Measurements from ENCODE around the gene ARHGAP10.

Gene ARHGAP10

DNA sequence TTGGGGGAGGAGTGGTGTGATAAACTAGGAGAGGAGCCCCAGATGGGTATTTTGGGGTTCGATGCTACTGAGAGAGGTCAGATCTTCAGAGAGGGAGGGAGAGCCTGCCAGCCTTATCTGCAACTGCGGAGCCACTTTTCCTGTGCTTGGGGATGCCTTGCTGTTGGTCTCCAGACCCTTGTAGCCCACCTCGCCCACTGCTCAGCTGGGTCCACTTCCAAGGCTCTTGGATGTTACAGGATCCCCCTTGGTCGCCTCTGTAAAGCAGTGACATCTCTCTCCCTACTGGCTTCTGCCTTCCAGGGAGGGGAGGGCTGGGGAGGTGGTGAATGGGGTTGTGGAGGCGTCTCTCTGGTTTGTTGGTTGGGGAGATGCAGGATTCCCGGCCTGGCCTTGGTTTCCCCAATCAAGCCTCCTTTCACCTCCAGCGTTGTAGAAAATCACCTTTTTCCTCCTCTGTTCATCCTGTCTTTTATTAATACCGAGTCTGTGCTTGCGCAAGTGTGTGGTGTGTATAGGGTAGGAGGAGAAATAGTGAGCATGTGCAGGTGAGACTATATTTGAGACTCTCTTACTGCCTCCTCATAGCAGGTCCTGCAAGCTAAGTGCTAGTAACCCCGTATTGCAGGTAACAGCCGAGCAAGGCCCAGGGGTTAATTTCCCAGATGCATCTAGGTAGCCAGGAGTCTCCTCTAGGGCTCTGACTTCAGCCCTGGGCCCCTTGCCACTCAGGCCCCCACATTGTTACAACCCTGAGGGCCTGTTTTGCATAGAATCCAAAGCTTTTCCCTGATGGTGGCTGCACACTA is 337.4 kb downstream of the ARHGAP10 start:
- no peaks in the 10 kb centered on the region for H3K9me3 ChIP-seq (ENCODE audit: control insufficient read depth, low read length)
- no peak overlapping the region for H3K27ac ChIP-seq (ENCODE audit: low read length, poor library complexity, severe bottlenecking)
- H4K8ac ChIP-seq (ENCODE audit: low read length), result no peak overlapping the region
- H2BK5ac ChIP-seq (ENCODE audit: low read depth, low read length, poor library complexity, severe bottlenecking), result no peak overlapping the region
- no peak overlapping the region for H2BK12ac ChIP-seq (ENCODE audit: low read length in 2 of 2)
- H2AK5ac ChIP-seq (ENCODE audit: low read length, severe bottlenecking), result no peak overlapping the region
- no peak overlapping the region for H3K9ac ChIP-seq (ENCODE audit: low read length)
- H3K79me1 ChIP-seq (replicated peaks; ENCODE audit: low read length, poor library complexity, severe bottlenecking), result peaks cover 41% of the 10 kb centered on the region
- no peak overlapping the region for H3K14ac ChIP-seq (ENCODE audit: low read length in 2 of 2)
- no peak overlapping the region for H2BK15ac ChIP-seq (ENCODE audit: low read depth, poor library complexity, severe bottlenecking)
- H3K23ac ChIP-seq (ENCODE audit: low read length in 2 of 2), result no peak overlapping the region
- H3K4me3 ChIP-seq (ENCODE audit: insufficient read depth in 1 of 2, low read depth in 1 of 2, low read length in 2 of 2), result no peak overlapping the region
- no peak overlapping the region for H3K18ac ChIP-seq (ENCODE audit: low read depth in 1 of 2, low read length in 2 of 2)
- no peak overlapping the region for H3K4me2 ChIP-seq (ENCODE audit: low read length, poor library complexity, severe bottlenecking)
- peak overlapping the region; percentile 25 for H4K91ac ChIP-seq (ENCODE audit: low read length)
- no peak overlapping the region for H2AFZ ChIP-seq (ENCODE audit: low read depth, low read length)
- peaks cover 29 to 66% of the 10 kb centered on the region in 2 experiments for H3K36me3 ChIP-seq (ENCODE audit: control insufficient read depth in 1 of 2, insufficient read depth in 2 of 2, low read depth in 1 of 2, low read length in 2 of 2)
- no peaks in the 10 kb centered on the region for H3K27me3 ChIP-seq (ENCODE audit: control insufficient read depth in 1 of 2, insufficient read depth in 1 of 2, low read length in 2 of 2)
- 94% methylated on average over 8 of the region's 11 CpGs for WGBS
- H2BK120ac ChIP-seq (ENCODE audit: low read depth, low read length), result no peak overlapping the region
- H3K4me1 ChIP-seq (ENCODE audit: control insufficient read depth, insufficient read depth, low read depth, low read length), result peaks cover 11% of the 10 kb centered on the region
- DNase-seq, result no peak
- H3K4ac ChIP-seq (ENCODE audit: low read depth in 1 of 2, low read length in 2 of 2), result no peak overlapping the region

DNA sequence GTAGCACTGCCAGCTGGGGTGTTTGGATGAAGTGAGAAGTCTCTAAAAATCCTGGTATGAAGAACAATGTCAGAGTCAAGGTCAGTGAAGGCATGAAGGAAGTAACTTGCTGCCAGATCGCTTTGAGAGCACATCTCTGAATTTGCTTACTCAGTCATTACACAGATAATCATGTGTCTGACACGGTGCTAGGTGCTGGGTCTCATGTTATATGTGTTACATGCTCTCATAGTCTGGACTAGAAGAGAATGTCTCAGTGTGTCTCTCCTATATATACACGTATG is 337.9 kb downstream of the ARHGAP10 start:
- Histone ChIP-seq H2AK5ac (ENCODE audit: low read length, severe bottlenecking) (no peak overlapping the region), H3K9me3 (ENCODE audit: control insufficient read depth, low read length) (peaks cover 3% of the 10 kb centered on the region), H3K4me3 (ENCODE audit: insufficient read depth in 1 of 2, low read depth in 1 of 2, low read length in 2 of 2) (no peak overlapping the region), H3K14ac (ENCODE audit: low read length in 2 of 2) (no peak overlapping the region), H2BK120ac (ENCODE audit: low read depth, low read length) (no peak overlapping the region), H3K4me1 (ENCODE audit: control insufficient read depth, insufficient read depth, low read depth, low read length) (peaks cover 11% of the 10 kb centered on the region), H3K18ac (ENCODE audit: low read depth in 1 of 2, low read length in 2 of 2) (no peak overlapping the region), H3K36me3 (ENCODE audit: control insufficient read depth in 1 of 2, insufficient read depth in 2 of 2, low read depth in 1 of 2, low read length in 2 of 2) (peaks cover 34 to 66% of the 10 kb centered on the region in 2 experiments), H2AFZ (ENCODE audit: low read depth, low read length) (no peak overlapping the region), H4K8ac (ENCODE audit: low read length) (no peak overlapping the region), H3K27me3 (ENCODE audit: control insufficient read depth in 1 of 2, insufficient read depth in 1 of 2, low read length in 2 of 2) (no peaks in the 10 kb centered on the region), H3K23ac (ENCODE audit: low read length in 2 of 2) (no peak overlapping the region), H2BK5ac (ENCODE audit: low read depth, low read length, poor library complexity, severe bottlenecking) (no peak overlapping the region), H3K27ac (ENCODE audit: low read length, poor library complexity, severe bottlenecking) (no peak overlapping the region), H3K79me1 (replicated peaks; ENCODE audit: low read length, poor library complexity, severe bottlenecking) (peaks cover 46% of the 10 kb centered on the region), H3K9ac (ENCODE audit: low read length) (no peak overlapping the region), H2BK12ac (ENCODE audit: low read length in 2 of 2) (no peak overlapping the region), H4K91ac (ENCODE audit: low read length) (no peak overlapping the region), H3K4me2 (ENCODE audit: low read length, poor library complexity, severe bottlenecking) (no peak overlapping the region), H3K4ac (ENCODE audit: low read depth in 1 of 2, low read length in 2 of 2) (no peak overlapping the region), H2BK15ac (ENCODE audit: low read depth, poor library complexity, severe bottlenecking) (no peak overlapping the region)
- WGBS, result 90% methylated on average over 2 of the region's 3 CpGs
- DNase-seq, result no peak

DNA sequence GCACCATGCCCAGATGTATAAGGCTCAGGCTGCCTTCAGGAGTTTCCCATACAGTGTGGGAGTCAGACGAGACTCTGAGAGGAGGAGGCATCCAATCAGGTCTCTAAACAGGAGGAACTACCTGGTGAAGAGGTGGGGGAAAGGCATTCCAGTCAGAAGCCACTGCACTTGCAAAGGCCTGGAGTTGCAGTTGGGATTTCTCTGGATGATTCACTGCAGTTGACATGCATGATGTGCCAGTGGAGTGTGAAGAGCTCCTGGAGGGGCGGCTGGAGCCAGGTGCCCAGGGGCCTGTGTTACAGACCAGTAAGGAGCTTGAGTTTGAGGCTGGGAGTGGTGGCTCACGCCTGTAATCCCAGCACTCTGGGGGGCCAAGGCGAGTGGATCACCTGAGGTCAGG is 339.1 kb downstream of the ARHGAP10 start:
- no peak overlapping the region for H3K14ac ChIP-seq (ENCODE audit: low read length in 2 of 2)
- no peak overlapping the region for H3K4ac ChIP-seq (ENCODE audit: low read depth in 1 of 2, low read length in 2 of 2)
- H3K79me1 ChIP-seq (replicated peaks; ENCODE audit: low read length, poor library complexity, severe bottlenecking), result peaks cover 49% of the 10 kb centered on the region
- H3K18ac ChIP-seq (ENCODE audit: low read depth in 1 of 2, low read length in 2 of 2), result no peak overlapping the region
- H3K4me1 ChIP-seq (ENCODE audit: control insufficient read depth, insufficient read depth, low read depth, low read length), result peaks cover 11% of the 10 kb centered on the region
- 84% methylated on average over 4 of the region's 4 CpGs for WGBS
- H4K8ac ChIP-seq (ENCODE audit: low read length), result no peak overlapping the region
- no peak overlapping the region for H3K23ac ChIP-seq (ENCODE audit: low read length in 2 of 2)
- peaks cover 13% of the 10 kb centered on the region for H3K9me3 ChIP-seq (ENCODE audit: control insufficient read depth, low read length)
- H3K4me3 ChIP-seq (ENCODE audit: insufficient read depth in 1 of 2, low read depth in 1 of 2, low read length in 2 of 2), result no peak overlapping the region
- no peak overlapping the region for H3K27ac ChIP-seq (ENCODE audit: low read length, poor library complexity, severe bottlenecking)
- H3K4me2 ChIP-seq (ENCODE audit: low read length, poor library complexity, severe bottlenecking), result no peak overlapping the region
- no peak overlapping the region for H2BK12ac ChIP-seq (ENCODE audit: low read length in 2 of 2)
- no peak overlapping the region for H2BK5ac ChIP-seq (ENCODE audit: low read depth, low read length, poor library complexity, severe bottlenecking)
- no peak overlapping the region for H2AFZ ChIP-seq (ENCODE audit: low read depth, low read length)
- no peaks in the 10 kb centered on the region for H3K27me3 ChIP-seq (ENCODE audit: control insufficient read depth in 1 of 2, insufficient read depth in 1 of 2, low read length in 2 of 2)
- no peak overlapping the region for H2AK5ac ChIP-seq (ENCODE audit: low read length, severe bottlenecking)
- no peak overlapping the region for H3K9ac ChIP-seq (ENCODE audit: low read length)
- H3K36me3 ChIP-seq (ENCODE audit: control insufficient read depth in 1 of 2, insufficient read depth in 2 of 2, low read depth in 1 of 2, low read length in 2 of 2), result peaks cover 39 to 66% of the 10 kb centered on the region in 2 experiments
- H2BK120ac ChIP-seq (ENCODE audit: low read depth, low read length), result no peak overlapping the region
- H2BK15ac ChIP-seq (ENCODE audit: low read depth, poor library complexity, severe bottlenecking), result no peak overlapping the region
- DNase-seq, result no peak
- H4K91ac ChIP-seq (ENCODE audit: low read length), result no peak overlapping the region

DNA sequence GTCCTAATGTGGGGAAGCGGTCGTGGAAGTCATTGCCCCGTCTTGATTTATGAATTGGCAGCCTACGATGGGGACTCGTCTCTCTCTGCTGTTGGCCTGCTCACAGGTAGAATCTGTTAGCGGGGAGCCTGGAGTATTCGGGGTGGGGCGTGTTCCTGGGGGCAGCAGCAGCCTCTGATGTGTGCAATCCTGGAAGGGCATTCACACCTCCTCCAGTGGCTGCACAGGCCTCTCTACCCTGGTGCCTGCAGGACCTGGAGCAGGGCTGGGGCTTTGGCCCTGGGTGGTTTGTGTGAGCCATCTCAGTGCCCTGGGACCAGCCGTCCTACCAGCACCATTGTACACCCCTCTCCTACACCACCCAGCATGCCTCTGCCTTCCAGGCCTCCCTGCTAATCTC is 340.9 kb downstream of the ARHGAP10 start:
- Histone ChIP-seq H3K4me2 (ENCODE audit: low read length, poor library complexity, severe bottlenecking) (no peak overlapping the region), H3K4ac (ENCODE audit: low read depth in 1 of 2, low read length in 2 of 2) (no peak overlapping the region), H3K4me1 (ENCODE audit: control insufficient read depth, insufficient read depth, low read depth, low read length) (peaks cover 11% of the 10 kb centered on the region), H2AK5ac (ENCODE audit: low read length, severe bottlenecking) (no peak overlapping the region), H3K36me3 (ENCODE audit: control insufficient read depth in 1 of 2, insufficient read depth in 2 of 2, low read depth in 1 of 2, low read length in 2 of 2) (peaks cover 38 to 65% of the 10 kb centered on the region in 2 experiments), H2AFZ (ENCODE audit: low read depth, low read length) (no peak overlapping the region), H4K8ac (ENCODE audit: low read length) (no peak overlapping the region), H2BK12ac (ENCODE audit: low read length in 2 of 2) (no peak overlapping the region), H3K4me3 (ENCODE audit: insufficient read depth in 1 of 2, low read depth in 1 of 2, low read length in 2 of 2) (no peak overlapping the region), H2BK5ac (ENCODE audit: low read depth, low read length, poor library complexity, severe bottlenecking) (no peak overlapping the region), H2BK15ac (ENCODE audit: low read depth, poor library complexity, severe bottlenecking) (no peak overlapping the region), H2BK120ac (ENCODE audit: low read depth, low read length) (no peak overlapping the region), H3K79me1 (replicated peaks; ENCODE audit: low read length, poor library complexity, severe bottlenecking) (peaks cover 40% of the 10 kb centered on the region), H4K91ac (ENCODE audit: low read length) (no peak overlapping the region), H3K23ac (ENCODE audit: low read length in 2 of 2) (no peak overlapping the region), H3K14ac (ENCODE audit: low read length in 2 of 2) (no peak overlapping the region), H3K27ac (ENCODE audit: low read length, poor library complexity, severe bottlenecking) (no peak overlapping the region), H3K9me3 (ENCODE audit: control insufficient read depth, low read length) (peaks cover 13% of the 10 kb centered on the region), H3K18ac (ENCODE audit: low read depth in 1 of 2, low read length in 2 of 2) (no peak overlapping the region), H3K9ac (ENCODE audit: low read length) (no peak overlapping the region), H3K27me3 (ENCODE audit: control insufficient read depth in 1 of 2, insufficient read depth in 1 of 2, low read length in 2 of 2) (no peaks in the 10 kb centered on the region)
- WGBS, result 97% methylated on average over 9 of the region's 9 CpGs
- no peak for DNase-seq

Data from mesenchymal stem cell (in vitro differentiated cells and primary cell).